ENCODE measurements around the gene CRACR2A.

- TF ChIP-seq CTCF (IDR thresholded peaks at IDR 0.05) (no peak), POLR2A (IDR thresholded peaks at IDR 0.05; ENCODE audit: low read depth) (no peak), POLR2AphosphoS5 (IDR thresholded peaks at IDR 0.05) (no peak), EP300 (IDR thresholded peaks at IDR 0.05) (no peak)
These were observed 145.1 kb downstream of the CRACR2A start for GRCh38 chr12:3607821-3608220.
